PC-3 (cell line): ENCODE data around the gene FOXI1. TPM values are rescaled to one million over a fixed set of nuclear protein-coding genes. Genes with fewer than 3 reads are reported as not detected.

Source experiments
- ATAC-seq: fragments of 200-7000 bp; cut with Tn5 transposase; 2 replicates; pipeline ENCODE4 v1.9.1; 2020; ENCODE audit warnings: mild to moderate bottlenecking, moderate library complexity
- BruUV-seq: library from RNA; stranded (reverse); fragments of 400-500 nt; replicated peaks from 2 replicates; lab custom pipeline; 2021; lab: Mats Ljungman, UMichigan
- CTCF ChIA-PET: fragments of 300-600 bp; sonication (Branson Sonifier 250); formaldehyde crosslinking; loops from one replicate; lab custom pipeline; 2022; ENCODE audit warnings: antibody characterized with exemption; lab: Charles Lee
- POLR2A ChIA-PET: fragments of 300-600 bp; sonication (Branson Sonifier 250); formaldehyde crosslinking; loops from one replicate; lab custom pipeline; 2022; ENCODE audit warnings: antibody characterized with exemption; ENCODE audit not compliant: unreplicated experiment; lab: Charles Lee
- DNase-seq: peaks from one replicate; pipeline ENCODE4 v3.0.0-alpha.2; 2015
- H2AFZ ChIP-seq: fragments of 300-600 bp; sonication (generic); 2 replicates; pipeline ENCODE4 v1.6.0; 2016; ENCODE audit warnings: antibody characterized with exemption, low read length
- H3F3A ChIP-seq: fragments of 300-600 bp; sonication (generic); one replicate; pipeline ENCODE4 v1.6.0; 2017; ENCODE audit warnings: antibody characterized with exemption, low read length, control low read depth, mild to moderate bottlenecking; ENCODE audit not compliant: unreplicated experiment
- H3K27ac ChIP-seq: fragments of 300-600 bp; sonication (generic); 2 replicates; pipeline ENCODE4 v1.5.1; 2016; ENCODE audit warnings: mild to moderate bottlenecking, low read length
- H3K27me3 ChIP-seq: fragments of 300-600 bp; sonication (generic); 2 replicates; pipeline ENCODE4 v1.6.1; 2016; ENCODE audit warnings: low read length, mixed read lengths
- H3K36me3 ChIP-seq: fragments of 300-600 bp; sonication (generic); 2 replicates; pipeline ENCODE4 v1.6.1; 2016; ENCODE audit warnings: low read depth, mixed run types, low read length, mixed read lengths
- H3K4me1 ChIP-seq: fragments of 300-600 bp; sonication (generic); 2 replicates; pipeline ENCODE4 v1.5.1; 2016; ENCODE audit warnings: low read length; ENCODE audit not compliant: insufficient read depth
- H3K4me2 ChIP-seq: fragments of 300-600 bp; sonication (generic); 2 replicates; pipeline ENCODE4 v1.6.0; 2016; ENCODE audit warnings: low read length
- H3K4me3 ChIP-seq: fragments of 300-600 bp; sonication (generic); 2 replicates; pipeline ENCODE4 v1.5.1; 2016; ENCODE audit warnings: mild to moderate bottlenecking, low read length, mixed read lengths
- H3K79me2 ChIP-seq: fragments of 300-600 bp; sonication (generic); 2 replicates; pipeline ENCODE4 v1.6.1; 2017; ENCODE audit warnings: low read length, mixed read lengths
- H3K9ac ChIP-seq: fragments of 300-600 bp; sonication (generic); 2 replicates; pipeline ENCODE4 v1.6.0; 2016; ENCODE audit warnings: mild to moderate bottlenecking, low read length
- H3K9me2 ChIP-seq: fragments of 300-600 bp; sonication (generic); replicated peaks from 2 replicates; pipeline ENCODE4 v1.6.1; 2016; ENCODE audit warnings: mixed run types, low read length, mixed read lengths
- H3K9me3 ChIP-seq: fragments of 300-600 bp; sonication (generic); 2 replicates; pipeline ENCODE4 v1.6.1; 2016; ENCODE audit warnings: low read length, mixed read lengths
- H4K20me1 ChIP-seq: fragments of 300-600 bp; sonication (generic); 2 replicates; pipeline ENCODE4 v1.6.1; 2016; ENCODE audit warnings: low read length, mixed read lengths
- EZH2 ChIP-seq: fragments of 300-600 bp; sonication (generic); IDR thresholded peaks from one replicate; pipeline ENCODE4 v1.6.1; 2017; ENCODE audit warnings: antibody characterized with exemption, mild to moderate bottlenecking, low read length; ENCODE audit not compliant: unreplicated experiment
- EZH2phosphoT487 ChIP-seq: fragments of 300-600 bp; sonication (generic); IDR thresholded peaks from 2 replicates; pipeline ENCODE4 v1.6.1; 2018; ENCODE audit warnings: mild to moderate bottlenecking, antibody characterized with exemption, low read length, borderline replicate concordance
- intact Hi-C: fragments of 100-400 bp; cut with micrococcal nuclease; formaldehyde crosslinking; loops from 2 replicates; pipeline ENCODE4 v1.9.0; 2023
- total RNA-seq: library from RNA; depleted of rRNA; stranded (reverse); fragments of >200 nt; gene quantifications from 2 replicates; pipeline ENCODE4 v1.2.3, GENCODE V29; 2014
- TF ChIP-seq, protein P1 (sequence below): fragments of 300-600 bp; sonication (generic); conservative IDR thresholded peaks from 2 replicates; pipeline ENCODE4 v1.5.1; 2017; ENCODE audit warnings: antibody characterized with exemption, low read depth, mild to moderate bottlenecking, low read length

Gene FOXI1
- total RNA-seq, 1 experiment from 2014 or later = not detected

DNA sequence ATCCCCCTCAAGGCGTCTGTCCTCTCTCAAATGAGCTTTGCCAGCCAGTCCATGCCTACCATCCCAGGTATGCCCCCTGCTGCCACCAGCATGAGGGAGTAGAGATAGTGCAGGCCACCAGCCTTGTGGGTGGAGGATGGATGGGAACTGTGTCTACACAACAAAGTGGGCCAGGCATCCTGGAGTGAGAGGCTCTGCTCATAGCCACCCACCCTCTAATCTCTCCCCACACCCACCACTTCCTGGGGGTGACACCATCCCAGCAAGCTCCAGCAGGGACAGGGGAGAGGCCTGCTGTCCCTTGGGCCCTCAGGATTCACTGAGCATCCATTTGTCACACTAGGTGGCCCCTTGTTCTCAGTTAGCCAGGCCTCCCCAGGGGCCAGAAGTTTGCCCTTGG, 25.5 kb upstream of the FOXI1 start:
- CTCF ChIA-PET = no interaction called here
- TF ChIP-seq EZH2phosphoT487 = no peak
- TF ChIP-seq EZH2 = no peak
- TF ChIP-seq, protein P1, sequence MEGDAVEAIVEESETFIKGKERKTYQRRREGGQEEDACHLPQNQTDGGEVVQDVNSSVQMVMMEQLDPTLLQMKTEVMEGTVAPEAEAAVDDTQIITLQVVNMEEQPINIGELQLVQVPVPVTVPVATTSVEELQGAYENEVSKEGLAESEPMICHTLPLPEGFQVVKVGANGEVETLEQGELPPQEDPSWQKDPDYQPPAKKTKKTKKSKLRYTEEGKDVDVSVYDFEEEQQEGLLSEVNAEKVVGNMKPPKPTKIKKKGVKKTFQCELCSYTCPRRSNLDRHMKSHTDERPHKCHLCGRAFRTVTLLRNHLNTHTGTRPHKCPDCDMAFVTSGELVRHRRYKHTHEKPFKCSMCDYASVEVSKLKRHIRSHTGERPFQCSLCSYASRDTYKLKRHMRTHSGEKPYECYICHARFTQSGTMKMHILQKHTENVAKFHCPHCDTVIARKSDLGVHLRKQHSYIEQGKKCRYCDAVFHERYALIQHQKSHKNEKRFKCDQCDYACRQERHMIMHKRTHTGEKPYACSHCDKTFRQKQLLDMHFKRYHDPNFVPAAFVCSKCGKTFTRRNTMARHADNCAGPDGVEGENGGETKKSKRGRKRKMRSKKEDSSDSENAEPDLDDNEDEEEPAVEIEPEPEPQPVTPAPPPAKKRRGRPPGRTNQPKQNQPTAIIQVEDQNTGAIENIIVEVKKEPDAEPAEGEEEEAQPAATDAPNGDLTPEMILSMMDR = no peak
- POLR2A ChIA-PET = no interaction called here

DNA sequence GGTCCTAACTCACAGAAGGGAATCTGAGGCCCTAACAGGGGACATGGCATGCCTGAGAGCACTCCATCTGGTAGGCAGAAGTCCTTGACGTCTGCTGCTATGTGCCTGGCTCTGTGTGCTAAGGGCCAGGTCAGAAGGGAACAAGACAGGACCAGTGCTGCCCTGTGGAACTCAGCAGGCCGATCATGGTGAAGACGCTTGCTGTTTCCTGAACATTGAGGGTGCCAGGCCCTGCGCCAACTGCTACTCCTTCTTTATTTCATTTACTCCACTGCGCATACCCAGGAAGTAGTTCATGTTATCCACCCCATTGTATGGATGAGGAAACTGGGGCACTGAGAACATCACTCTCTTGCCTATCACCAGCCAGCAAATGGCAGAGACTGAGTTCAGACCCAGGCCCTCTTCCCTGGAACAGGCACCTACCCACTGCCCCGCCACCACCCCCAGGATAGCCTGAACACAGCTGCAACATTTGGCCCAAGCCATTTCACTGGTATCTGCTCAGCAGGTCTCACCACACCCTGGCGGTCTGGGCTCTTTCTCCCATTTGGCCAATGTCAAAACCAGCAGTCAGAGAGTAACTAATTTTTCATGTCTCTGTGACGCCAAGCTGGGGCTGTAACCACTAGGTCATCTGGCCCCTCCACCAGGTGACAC, 24.8 kb upstream of the FOXI1 start:
- TF ChIP-seq, protein P1 = no peak
- TF ChIP-seq EZH2phosphoT487 = no peak
- TF ChIP-seq EZH2 = no peak
- no peaks in the 10 kb centered on the region for H3K27me3 ChIP-seq
- no peak overlapping the region for H3K4me2 ChIP-seq
- CTCF ChIA-PET = no interaction called here
- H3K9me3 ChIP-seq = no peaks in the 10 kb centered on the region
- no peaks in the 10 kb centered on the region for H3K79me2 ChIP-seq
- no peak for ATAC-seq
- POLR2A ChIA-PET = no interaction called here
- no peak overlapping the region for H3K4me3 ChIP-seq
- H3K9me2 ChIP-seq = no peaks in the 10 kb centered on the region
- no peak overlapping the region for H2AFZ ChIP-seq
- DNase-seq = no peak
- intact Hi-C loops = no loop called here
- no peak overlapping the region for H3K27ac ChIP-seq
- H3K9ac ChIP-seq = no peak overlapping the region
- no peaks in the 10 kb centered on the region for H3K4me1 ChIP-seq
- H3F3A ChIP-seq = no peaks in the 10 kb centered on the region
- no peaks in the 10 kb centered on the region for H4K20me1 ChIP-seq
- no TSS peak for BruUV-seq
- no peaks in the 10 kb centered on the region for H3K36me3 ChIP-seq

More for the DNA sequence above, 25.5 kb upstream of the FOXI1 start:
- H3K4me3 ChIP-seq = no peak overlapping the region
- H3K9me3 ChIP-seq = no peaks in the 10 kb centered on the region
- no peak for DNase-seq
- BruUV-seq = no TSS peak
- H2AFZ ChIP-seq = no peak overlapping the region
- no peak overlapping the region for H3K4me2 ChIP-seq
- H3F3A ChIP-seq = no peaks in the 10 kb centered on the region
- H3K79me2 ChIP-seq = no peaks in the 10 kb centered on the region
- no peaks in the 10 kb centered on the region for H3K27me3 ChIP-seq
- H3K36me3 ChIP-seq = no peaks in the 10 kb centered on the region
- no peaks in the 10 kb centered on the region for H3K9me2 ChIP-seq
- H3K4me1 ChIP-seq = no peaks in the 10 kb centered on the region
- H4K20me1 ChIP-seq = no peaks in the 10 kb centered on the region
- ATAC-seq = no peak
- no peak overlapping the region for H3K27ac ChIP-seq
- intact Hi-C loops = no loop called here
- H3K9ac ChIP-seq = no peak overlapping the region

DNA sequence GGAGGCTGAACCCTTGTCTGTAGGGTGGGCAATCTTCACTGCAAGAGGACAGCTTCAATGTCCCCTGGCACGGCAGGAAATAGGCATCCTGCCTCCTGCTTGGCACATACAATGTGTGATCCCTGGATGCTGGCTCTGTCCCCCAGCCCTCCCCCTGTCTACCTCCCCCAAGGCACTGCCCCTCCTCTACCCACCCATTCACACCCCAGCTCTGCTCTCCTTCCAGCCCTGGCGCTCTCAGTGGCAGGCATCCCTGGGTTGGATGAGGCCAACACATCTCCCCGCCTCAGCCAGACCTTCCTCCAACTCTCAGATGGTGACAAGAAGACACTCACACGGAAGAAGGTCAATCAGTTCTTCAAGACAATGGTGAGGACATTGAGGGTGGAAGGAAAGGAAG, 24.1 kb upstream of the FOXI1 start:
- BruUV-seq = no TSS peak
- Histone ChIP-seq H3K4me1 (no peaks in the 10 kb centered on the region), H3K4me3 (no peak overlapping the region), H3K9me2 (no peaks in the 10 kb centered on the region), H3K27ac (no peak overlapping the region), H3K9ac (no peak overlapping the region), H3K79me2 (no peaks in the 10 kb centered on the region), H3F3A (no peaks in the 10 kb centered on the region), H2AFZ (no peak overlapping the region), H4K20me1 (no peaks in the 10 kb centered on the region), H3K4me2 (no peak overlapping the region), H3K9me3 (no peaks in the 10 kb centered on the region), H3K36me3 (no peaks in the 10 kb centered on the region), H3K27me3 (no peaks in the 10 kb centered on the region)
- no peak for DNase-seq
- ATAC-seq = no peak
- POLR2A ChIA-PET = no interaction called here
- TF ChIP-seq, protein P1 = no peak
- TF ChIP-seq EZH2 = no peak
- TF ChIP-seq EZH2phosphoT487 = no peak
- CTCF ChIA-PET = no interaction called here
- intact Hi-C loops = no loop called here
